ENCODE measurements around the gene PIEZO1. TPM values are rescaled to one million over a fixed set of nuclear protein-coding genes. Genes with fewer than 3 reads are reported as not detected.

PIEZO1 gene
- total RNA-seq, 1 experiment from 2014 or later, result 391 TPM

- no peaks in the 10 kb centered on the region for H3K36me3 ChIP-seq (ENCODE audit: low read depth)
- POLR2A ChIA-PET (ENCODE audit: unreplicated experiment), result no interaction called here
- no peaks in the 10 kb centered on the region for H3F3A ChIP-seq (ENCODE audit: insufficient read depth, low read depth)
Measured at GRCh38 chr16:88699180-88699579, 85.8 kb downstream of the PIEZO1 start.

GRCh38 chr16:88698646-88699045 is 86.4 kb downstream of the PIEZO1 start:
- no peak overlapping the region for H2AFZ ChIP-seq
- TF ChIP-seq CTCF (conservative IDR thresholded peaks at IDR 0.05) (no peak), EZH2 (IDR thresholded peaks at IDR 0.05; ENCODE audit: low read depth) (no peak)

More at GRCh38 chr16:88699180-88699579, 85.8 kb downstream of the PIEZO1 start:
- Histone ChIP-seq H4K20me1 (ENCODE audit: insufficient read depth) (peaks cover 4% of the 10 kb centered on the region; the same call in 1 of the 2 replicates), H3K9me2 (ENCODE audit: insufficient read depth) (no peaks in the 10 kb centered on the region), H3K79me2 (ENCODE audit: low read depth) (no peaks in the 10 kb centered on the region), H3K27me3 (ENCODE audit: insufficient read depth, low read depth) (no peaks in the 10 kb centered on the region), H3K4me2 (no peak overlapping the region), H3K4me1 (replicated peaks; ENCODE audit: insufficient read depth) (no peaks in the 10 kb centered on the region), H3K4me3 (no peak overlapping the region), H3K27ac (no peak overlapping the region), H2AFZ (no peak overlapping the region), H3K9me3 (ENCODE audit: insufficient read depth, low read depth) (no peaks in the 10 kb centered on the region)
- CTCF ChIA-PET, result no interaction called here
- no peak for DNase-seq
- no TSS peak for BruUV-seq (replicated peaks)
- intact Hi-C loops (cut with micrococcal nuclease; ENCODE audit: unreplicated experiment), result no loop called here
- TF ChIP-seq EZH2 (IDR thresholded peaks at IDR 0.05; ENCODE audit: low read depth) (no peak), CTCF (conservative IDR thresholded peaks at IDR 0.05) (no peak)

GRCh38 chr16:88697831-88698615 is 87.0 kb downstream of the PIEZO1 start:
- BruUV-seq (replicated peaks), result no TSS peak
- intact Hi-C loops (cut with micrococcal nuclease; ENCODE audit: unreplicated experiment), result no loop called here
- H2AFZ ChIP-seq, result no peak overlapping the region
- no peaks in the 10 kb centered on the region for H4K20me1 ChIP-seq (ENCODE audit: insufficient read depth)
- no peaks in the 10 kb centered on the region for H3K4me1 ChIP-seq (replicated peaks; ENCODE audit: insufficient read depth)
- POLR2A ChIA-PET (ENCODE audit: unreplicated experiment), result no interaction called here
- H3K27me3 ChIP-seq (ENCODE audit: insufficient read depth, low read depth), result no peaks in the 10 kb centered on the region
- no peak overlapping the region for H3K4me2 ChIP-seq
- DNase-seq, result no peak
- no peaks in the 10 kb centered on the region for H3K9me2 ChIP-seq (ENCODE audit: insufficient read depth)
- no peaks in the 10 kb centered on the region for H3K36me3 ChIP-seq (ENCODE audit: low read depth)
- no peak overlapping the region for H3K4me3 ChIP-seq
- no peak overlapping the region for H3K27ac ChIP-seq
- H3F3A ChIP-seq (ENCODE audit: insufficient read depth, low read depth), result no peaks in the 10 kb centered on the region
- no peaks in the 10 kb centered on the region for H3K79me2 ChIP-seq (ENCODE audit: low read depth)
- CTCF ChIA-PET, result no interaction called here
- no peak for TF ChIP-seq EZH2 (IDR thresholded peaks at IDR 0.05; ENCODE audit: low read depth)
- peak; percentile 51; the same call in 1 of the 2 replicates for TF ChIP-seq CTCF (conservative IDR thresholded peaks at IDR 0.05)
- H3K9me3 ChIP-seq (ENCODE audit: insufficient read depth, low read depth), result no peaks in the 10 kb centered on the region

More at GRCh38 chr16:88698646-88699045, 86.4 kb downstream of the PIEZO1 start:
- Histone ChIP-seq H3F3A (ENCODE audit: insufficient read depth, low read depth) (no peaks in the 10 kb centered on the region), H4K20me1 (ENCODE audit: insufficient read depth) (no peaks in the 10 kb centered on the region), H3K36me3 (ENCODE audit: low read depth) (no peaks in the 10 kb centered on the region), H3K9me3 (ENCODE audit: insufficient read depth, low read depth) (no peaks in the 10 kb centered on the region), H3K4me3 (no peak overlapping the region), H3K9me2 (ENCODE audit: insufficient read depth) (no peaks in the 10 kb centered on the region), H3K79me2 (ENCODE audit: low read depth) (no peaks in the 10 kb centered on the region), H3K27ac (no peak overlapping the region), H3K4me1 (replicated peaks; ENCODE audit: insufficient read depth) (no peaks in the 10 kb centered on the region), H3K4me2 (no peak overlapping the region), H3K27me3 (ENCODE audit: insufficient read depth, low read depth) (no peaks in the 10 kb centered on the region)
- ChIA-PET POLR2A (ENCODE audit: unreplicated experiment) (no interaction called here), CTCF (no interaction called here)
- intact Hi-C loops (cut with micrococcal nuclease; ENCODE audit: unreplicated experiment), result no loop called here
- no TSS peak for BruUV-seq (replicated peaks)
- DNase-seq, result no peak

All from PC-9 (cell line).